GM18520 (cell line): Measurements from ENCODE around the gene ZACN.

Source experiments
- ATAC-seq: cut with Tn5 transposase; IDR thresholded peaks from one replicate; pipeline ENCODE4 v1.9.1; 2021; ENCODE audit not compliant: unreplicated experiment

The ZACN gene

DNA sequence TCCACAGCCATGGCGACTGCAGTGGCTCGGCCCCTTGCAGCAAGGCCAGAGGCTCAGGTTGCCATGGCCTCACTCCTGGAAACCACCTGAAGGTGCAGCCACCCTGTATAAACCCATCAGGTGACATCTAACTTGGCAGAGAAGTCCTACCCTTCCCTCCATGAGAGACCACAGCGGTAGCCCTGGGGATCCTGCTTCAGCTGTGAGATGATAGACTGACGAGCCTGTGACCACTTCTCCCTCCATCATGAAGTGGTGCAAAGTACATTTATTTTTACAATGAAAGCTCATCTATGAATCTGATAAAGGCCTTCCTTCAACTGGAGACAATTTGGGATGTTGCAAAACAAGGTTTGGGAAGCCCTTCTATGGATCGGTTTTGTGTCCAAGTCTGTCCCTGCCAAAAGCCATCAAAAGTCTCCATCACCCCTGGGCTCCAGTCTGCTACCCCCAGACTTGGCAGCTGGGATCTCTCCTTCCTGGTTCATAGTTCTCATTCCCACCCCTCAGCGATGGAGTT, 1.8 kb downstream of the ZACN start:
- ATAC-seq = no peak

DNA sequence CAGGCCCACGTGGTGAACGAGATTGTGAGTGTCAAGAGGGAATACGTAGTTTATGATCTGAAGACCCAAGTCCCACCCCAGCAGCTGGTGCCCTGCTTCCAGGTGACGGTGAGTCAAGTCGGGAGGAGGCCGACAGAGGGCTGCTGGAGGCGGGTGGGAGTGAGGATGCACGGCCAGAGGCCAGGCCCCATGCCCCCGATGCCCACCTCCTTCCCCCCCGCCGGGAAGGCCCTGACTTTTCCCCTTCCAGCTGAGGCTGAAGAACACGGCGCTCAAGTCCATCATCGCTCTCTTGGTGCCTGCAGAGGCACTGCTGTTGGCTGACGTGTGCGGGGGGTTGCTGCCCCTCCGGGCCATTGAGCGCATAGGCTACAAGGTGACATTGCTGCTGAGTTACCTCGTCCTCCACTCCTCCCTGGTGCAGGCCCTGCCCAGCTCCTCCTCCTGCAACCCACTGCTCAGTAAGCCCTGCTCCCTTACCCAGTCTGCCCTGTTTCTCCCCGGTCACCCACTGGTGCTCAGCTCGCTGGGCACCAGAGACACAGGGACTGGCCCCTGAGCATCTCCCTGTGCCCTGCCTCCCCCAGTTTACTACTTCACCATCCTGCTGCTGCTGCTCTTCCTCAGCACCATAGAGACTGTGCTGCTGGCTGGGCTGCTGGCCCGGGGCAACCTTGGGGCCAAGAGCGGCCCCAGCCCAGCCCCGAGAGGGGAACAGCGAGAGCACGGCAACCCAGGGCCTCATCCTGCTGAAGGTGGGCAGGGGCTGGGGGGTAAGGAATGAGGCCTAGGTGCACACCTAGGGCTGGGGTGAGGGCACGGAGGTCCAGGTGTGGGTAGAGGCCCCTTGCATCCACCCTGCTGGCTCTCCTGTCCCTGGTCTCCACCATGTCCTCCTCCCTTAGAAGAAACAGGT, 2.6 kb downstream of the ZACN start:
- no peak for ATAC-seq

DNA sequence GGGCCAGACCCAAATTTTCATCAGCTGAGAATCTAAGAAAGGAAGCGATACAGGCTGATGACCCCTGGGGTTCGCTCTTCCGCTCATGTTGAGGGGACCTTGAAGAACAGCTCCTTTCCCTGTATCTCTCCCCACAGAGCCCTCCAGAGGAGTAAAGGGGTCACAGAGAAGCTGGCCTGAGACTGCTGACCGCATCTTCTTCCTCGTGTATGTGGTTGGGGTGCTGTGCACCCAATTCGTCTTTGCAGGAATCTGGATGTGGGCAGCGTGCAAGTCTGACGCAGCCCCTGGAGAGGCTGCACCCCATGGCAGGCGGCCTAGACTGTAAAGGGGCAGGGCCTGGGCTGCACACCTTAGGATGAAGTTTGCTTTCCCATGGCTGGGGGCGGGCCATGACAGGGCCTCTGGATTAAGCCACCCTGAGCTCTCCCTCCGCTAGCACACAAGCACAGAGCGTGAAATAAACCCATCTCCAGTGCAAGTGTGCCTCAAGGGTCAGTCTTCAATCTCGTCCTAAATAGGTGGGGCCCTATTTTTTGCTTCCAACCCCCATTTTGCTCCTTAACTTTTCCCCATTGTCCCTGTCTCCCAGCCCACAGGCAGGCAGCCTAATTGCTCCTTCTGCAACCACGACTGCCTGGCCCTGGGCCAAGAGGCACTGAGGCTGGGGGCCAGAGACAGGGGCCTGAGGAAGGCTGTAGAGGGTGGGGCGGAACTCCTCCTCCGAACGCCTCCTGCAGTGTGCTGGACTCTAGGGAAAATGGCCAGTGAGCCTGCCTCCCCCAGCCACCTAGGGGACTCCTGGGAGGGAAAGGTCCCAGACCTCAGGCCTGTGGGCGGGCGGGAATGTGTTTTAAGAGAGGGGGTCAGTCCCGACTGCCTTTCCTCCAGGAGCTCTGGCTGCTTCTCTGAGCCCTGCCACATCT, 3.6 kb downstream of the ZACN start:
- no peak for ATAC-seq

DNA sequence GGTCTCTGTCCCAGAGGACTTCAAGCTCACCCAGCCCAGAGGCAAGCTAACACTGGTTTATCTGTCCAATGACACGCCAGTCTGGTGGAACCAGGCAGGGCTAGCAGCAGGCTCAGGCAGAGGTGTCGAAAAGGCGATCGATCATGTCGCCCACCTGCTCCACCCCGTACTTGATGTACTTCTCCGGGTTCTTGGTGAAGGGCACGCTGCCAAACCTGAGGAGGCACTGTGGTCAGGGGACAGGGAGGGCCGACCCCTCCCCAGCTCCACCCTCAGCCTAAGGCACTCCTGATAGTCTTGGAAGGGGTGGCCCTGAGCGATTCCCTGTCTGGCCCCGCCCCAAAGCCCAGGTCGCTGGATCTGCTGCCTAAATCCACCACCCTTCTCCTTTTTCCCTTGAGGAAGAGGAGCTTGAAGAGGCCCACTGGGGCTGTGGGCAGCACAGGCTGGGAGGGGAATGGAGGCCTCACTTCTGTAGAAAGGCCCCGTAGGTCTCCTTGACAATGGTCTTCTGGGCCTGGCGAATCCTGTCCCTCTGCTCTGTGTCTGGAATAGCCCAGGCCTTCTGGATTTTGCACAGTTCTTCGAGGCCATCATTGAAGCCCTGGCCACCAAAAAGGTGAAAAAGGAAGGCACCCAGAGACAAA, 4.7 kb downstream of the ZACN start:
- ATAC-seq = no peak

DNA sequence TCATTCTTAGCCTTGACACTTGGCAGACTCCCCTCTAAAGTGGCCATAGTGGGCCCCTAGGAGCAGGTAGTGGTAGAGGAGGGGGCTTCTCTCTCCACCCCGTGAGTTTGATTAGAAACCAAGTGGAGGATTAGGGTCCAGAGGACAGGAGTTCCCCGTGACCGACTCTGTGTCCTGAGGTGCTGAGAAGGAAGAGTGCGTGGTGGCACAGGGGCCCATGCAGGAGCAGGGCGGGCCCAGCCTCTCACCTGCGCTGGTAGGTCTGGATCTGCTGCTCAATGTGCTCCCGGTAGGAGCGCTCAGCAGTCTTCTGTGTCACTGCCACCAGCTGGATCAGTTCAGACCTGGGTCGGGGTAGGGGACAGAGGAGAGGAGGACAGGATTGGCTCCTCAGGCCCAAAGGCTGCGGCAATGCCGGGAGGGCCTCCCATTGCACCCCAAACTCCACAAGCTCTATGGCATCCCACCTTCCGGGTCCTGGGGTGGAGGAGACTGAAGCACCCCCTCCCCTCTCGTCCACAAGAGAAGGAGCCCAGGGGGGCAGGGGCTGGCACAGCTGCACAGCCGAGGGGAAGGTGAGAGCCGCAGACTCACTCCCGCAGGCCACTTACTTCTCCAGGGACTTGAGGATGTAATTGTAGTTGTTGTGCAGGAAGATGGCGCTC, 6.2 kb downstream of the ZACN start:
- no peak for ATAC-seq

DNA sequence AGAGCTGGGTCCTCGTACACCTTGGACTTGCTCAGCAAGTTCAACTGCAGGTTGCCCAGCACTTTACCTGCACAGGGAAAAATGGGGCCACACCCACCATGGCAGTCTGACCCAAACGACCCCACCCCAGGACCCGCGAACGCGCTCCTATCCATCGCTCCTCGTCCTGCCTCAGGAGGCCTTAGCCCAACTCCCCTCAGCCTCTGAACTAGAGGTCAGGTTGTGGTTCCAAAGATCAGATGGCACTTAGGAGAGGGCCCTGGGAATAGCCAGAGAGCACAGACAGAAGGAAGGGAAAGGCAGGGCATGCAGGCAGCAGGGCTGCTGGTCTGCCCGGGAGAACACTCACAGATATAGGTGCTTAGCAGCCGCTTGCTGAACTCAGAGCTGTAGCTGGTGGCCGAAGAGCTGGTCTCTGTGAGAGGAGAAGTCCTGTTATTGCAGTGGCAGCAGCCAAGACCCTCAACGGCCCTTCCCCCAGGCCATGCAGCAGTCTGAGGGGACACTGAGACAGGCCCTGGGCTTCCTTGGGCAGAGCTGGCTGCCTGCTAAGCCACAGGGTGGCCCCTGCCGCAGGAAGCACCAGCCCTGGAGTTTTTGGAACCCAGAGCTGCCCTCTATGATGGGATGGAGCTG, 6.9 kb downstream of the ZACN start:
- ATAC-seq = no peak

DNA sequence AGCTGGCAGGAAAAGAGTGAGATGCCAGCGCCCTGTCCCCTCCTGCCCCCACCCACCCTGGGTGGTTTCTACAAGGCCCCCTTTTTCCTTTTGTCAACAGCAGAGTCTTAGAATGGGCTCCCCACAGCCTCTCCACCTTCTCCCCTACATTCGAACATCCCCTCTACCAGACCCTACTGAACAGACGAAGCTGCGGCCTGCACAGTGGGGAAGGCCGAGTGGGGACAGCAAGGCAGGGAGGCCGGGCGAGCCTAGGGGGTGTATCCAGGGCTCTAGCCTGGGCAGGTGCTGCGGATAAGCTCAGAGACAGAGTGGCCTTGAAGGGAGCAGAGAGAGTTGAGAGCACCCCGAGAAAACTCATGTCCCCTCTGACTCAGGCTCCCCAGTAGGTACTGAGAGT, 7.4 kb downstream of the ZACN start:
- ATAC-seq = no peak

DNA sequence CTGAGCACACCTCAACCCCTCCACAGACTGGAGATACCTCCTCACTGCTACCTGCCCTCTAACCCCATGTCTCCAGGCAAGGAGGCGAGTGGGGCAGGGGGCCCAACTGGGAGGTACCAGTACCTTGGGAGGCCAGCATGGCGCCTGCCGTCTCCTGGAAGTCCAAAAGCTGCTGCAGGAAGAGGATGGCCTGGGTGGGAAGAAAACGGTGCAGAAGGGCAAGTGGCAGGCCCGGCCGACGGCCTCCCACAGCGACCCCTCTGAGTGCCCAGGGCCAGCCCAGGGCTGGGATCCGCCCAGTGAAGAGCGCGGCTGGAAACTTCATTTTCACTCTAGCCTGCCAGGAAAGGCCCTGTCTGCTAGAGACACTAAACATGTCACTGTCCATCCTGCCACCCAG, 8.5 kb downstream of the ZACN start:
- no peak for ATAC-seq

DNA sequence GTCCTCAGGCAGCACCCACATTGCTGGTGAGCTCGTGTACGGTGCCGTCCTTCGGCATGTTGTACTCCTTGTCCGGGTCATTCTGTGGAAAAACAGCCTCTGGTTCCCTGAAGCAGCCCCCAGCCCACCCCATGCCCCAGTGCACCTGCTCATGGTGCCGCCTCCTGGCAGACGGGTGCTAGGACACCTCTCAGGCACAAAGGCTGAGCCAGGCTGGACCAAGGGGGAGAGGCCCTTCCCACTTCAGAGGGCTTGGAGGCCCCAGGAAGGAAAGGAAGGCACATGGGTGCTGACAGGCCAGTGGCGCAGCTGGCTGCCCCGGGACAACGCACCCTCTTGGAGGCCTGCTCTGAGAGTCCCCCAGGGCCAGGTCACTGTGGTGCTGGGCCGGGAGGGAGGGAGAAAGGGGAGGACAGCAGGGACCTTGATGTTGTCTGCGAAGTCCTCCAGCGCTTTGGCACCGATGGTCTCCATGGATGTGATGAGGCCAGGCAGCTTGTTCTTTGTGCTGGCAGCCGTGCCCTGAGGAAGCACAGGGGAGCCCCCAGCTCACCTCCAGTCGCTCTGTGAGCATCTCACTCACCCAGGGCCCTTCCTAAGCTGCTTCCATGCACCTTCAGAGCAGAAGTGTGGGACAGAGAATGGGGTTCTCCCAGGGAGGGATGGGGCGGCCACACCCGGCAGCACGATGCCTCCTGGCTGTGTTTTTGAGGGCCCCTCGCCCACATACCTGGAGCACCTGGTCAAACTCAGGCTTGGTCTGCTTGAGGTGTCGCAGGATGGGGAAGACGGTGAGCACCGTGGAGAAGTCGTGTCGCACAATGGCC, 9.3 kb downstream of the ZACN start:
- ATAC-seq = no peak

DNA sequence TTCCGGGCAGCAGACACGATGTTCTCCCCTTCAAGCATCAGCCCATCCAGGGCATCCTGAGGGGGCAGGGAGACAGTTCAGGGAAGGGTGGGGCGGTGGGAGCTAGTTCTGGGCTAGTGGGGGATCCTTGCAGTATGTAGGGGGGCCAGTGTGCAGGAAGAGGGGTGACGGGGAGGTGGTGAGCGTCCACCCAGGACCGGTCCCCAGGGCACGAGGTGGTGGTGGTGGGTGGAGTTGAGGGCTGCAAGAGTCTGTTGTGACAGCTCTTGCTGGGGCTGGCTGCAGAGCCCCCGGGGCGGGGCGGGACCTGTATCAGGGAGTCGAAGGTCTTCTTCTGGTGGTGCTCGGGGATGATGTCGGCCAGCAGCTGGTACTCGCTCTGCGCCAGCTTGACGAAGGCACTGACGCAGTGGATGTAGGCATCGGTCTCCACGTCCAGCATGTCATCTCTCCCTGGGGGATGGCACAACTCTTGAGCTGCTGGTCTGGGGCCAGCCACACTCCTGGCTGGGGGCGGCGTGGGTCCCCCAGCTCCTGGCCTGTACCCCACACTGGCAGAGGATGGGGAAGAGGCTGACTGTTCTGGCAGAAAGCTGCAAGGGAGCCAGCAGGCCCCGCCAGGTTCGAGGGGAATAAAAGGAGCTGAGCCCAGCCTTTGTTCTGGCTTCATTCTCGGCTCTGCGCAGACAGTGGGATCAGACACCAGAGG, 10.0 kb downstream of the ZACN start:
- ATAC-seq = no peak

DNA sequence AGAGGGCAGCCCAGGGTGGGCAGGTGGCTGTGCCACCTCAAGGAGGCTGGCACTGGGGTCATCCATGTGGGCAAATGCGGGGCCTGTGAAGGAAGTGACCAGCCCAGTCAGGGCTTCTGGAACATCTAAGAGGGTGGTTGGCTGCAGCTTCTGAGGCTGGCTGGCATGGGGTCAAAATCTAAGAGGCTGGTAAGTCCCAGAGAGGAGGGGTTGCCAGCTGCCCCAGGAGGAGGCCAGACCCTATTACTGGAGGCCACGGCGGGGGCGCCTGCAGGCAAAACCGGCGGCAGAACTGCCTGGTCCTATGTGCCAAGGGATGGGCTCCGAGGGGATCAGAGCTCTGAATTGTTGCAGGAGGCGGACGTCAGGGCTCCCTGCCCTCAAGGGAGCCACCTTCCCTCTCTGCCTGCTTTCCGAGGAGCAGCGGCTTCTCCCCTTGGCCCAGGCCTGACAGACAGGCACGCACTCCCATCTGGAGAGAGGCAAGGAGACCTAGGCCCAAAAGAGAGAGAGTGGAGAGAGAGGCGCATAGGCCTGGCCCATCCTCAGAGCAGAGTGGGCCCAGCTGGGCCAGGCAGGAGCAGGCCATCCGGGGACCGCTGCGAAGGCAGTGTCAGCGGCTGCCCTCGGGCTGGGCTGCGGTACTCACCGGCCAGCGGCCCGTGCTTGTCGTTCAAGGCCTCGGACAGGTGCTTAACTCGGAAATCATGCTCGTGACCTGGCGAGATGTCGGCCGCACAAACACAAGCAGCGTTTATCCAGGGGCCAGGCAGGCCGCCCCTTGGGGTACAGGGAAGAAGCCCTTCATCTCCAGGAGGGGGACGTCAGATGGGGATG, 10.9 kb downstream of the ZACN start:
- ATAC-seq = no peak

DNA sequence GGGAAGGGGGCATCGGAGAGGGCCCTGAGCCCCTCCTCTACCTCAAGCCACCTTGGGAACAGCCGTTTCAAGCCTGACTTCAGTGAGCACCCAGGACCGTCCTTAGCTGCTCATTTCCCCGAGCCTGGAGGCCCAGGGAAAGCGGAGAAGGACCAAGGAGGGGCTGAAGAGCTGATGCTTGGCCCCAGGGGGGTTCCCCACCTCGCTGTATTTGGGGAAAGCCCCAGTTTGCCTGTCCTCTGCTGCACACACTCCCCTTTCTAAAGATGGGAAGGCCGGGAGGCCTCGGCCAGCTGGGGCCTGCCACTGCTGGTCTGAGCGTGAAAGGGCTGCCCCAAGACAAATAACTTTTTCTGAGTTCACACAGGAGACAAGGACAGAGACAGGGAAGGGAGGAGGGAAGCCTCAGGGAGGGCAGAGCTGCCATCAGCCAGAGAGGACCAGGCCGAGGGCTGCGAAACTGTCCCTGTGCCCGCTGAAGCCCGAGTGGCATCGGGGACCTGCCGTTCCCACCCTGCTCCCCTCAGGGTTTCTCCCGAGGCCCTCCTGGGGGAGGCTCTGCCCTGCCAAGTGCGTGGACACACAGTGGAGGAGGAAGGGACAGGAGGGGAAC, 11.6 kb downstream of the ZACN start:
- ATAC-seq = no peak

DNA sequence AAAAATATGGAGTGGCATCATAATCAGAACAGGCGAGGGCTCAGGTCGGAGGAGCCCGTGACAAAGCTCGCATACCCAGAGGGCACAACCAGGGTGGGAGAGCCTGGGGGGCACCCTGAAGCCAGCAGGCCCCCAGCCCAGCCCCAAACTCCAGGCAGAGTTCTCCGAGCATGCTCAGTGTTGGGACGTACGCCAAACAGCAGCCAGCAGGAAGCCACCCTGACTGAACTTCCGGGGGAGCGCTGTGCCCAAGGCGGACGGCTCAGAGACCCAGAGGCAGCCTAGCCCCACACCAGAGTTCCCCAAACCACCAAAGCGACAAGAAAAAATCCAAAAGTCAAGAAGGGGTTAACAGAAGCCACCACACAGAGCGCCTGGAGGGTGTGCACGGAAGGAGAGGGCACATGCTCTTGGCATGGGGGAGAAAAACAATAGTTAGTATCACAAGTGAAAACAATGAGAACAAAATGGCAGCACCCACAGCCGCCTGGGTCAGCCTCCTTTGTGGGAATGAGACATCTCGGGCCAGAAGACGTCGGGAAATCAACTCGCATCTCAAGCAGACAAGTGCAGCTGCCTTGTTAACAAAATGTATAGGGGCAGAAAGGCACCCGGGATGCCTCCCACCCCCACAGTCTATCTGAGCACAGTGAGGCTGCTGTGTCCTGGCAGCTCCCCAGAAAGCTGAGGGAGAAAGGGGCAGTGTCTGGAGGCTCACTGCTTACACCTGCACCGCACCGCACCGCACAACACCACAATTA, 12.7 kb downstream of the ZACN start:
- no peak for ATAC-seq

DNA sequence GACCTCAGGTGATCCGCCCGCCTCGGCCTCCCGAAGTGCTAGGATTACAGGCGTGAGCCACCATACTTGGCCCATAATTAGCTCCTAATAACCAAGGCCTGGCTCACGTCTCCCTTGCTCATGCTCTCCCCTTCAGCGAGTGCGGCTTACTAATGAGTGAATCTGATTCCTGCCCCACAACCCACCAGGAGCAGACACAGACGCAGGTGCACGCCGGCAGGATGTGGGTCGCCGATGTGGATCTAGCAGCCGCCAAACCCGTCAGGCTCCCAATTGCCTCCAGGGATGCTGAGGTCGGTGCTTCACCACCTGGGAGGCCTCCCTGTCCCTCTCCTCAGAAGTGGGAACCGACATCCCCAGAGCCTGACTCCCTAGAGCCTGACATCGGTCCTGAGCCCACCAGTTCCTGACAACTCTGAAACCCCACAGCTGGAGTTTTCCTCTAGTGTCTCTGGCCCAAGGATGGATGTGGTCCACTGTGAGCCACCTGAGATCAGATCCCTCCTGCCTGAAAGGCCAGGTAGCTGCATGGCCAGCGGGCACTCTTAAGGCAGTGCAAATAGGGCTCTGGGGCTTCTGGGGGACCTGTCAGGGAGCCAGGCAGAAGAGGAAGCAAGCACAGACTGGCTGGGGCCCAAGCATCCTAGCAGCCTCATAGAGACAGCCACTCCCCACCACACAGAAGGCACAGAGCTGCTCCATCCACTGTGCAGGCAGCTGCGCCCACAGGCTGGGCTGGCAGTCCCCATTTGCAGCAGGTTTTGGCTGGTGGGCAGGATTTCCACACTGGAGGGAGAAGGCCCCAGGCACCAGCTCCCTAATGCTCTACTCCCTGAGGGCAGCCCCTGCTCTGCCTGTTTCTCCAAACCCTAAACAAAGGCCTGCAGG, 13.8 kb downstream of the ZACN start:
- ATAC-seq = no peak

DNA sequence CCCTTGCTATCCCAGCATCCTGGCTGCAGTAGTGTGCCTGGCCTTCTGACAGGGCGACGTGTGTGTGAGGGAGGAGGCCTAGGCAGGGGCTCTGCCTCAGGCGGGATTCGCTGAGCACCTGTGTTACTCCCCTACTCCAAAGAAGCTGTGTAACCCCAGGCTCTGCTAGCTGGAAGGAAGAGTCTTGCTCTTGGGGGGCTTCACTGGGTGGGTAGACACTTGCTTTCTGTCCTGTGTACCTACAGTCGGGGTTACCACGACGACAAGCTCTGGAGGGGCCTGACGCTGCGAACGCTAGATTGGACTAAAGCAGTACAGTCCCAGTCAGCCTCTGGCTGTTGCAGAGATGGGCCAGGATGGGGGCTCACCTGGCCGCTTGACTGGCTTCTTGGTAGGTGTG, 15.1 kb downstream of the ZACN start:
- ATAC-seq = no peak

DNA sequence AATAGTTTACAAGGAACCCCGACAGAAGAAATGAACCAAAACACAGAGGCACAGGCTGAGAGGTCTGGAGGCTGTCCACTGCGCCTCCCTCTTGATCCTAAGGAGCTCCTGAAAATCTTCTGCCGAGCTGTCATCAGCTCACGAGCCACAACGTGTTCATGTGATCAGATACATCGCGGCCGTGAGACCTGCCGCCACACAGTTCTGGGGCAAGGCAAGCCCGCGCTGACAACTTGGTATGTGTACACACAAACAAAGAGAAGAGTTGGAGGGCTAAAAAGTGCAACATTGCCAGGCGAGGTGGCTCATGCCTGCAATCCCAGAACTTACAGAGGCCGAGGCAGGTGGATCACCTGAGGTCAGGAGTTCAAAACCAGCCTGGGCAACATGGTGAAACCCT, 17.0 kb downstream of the ZACN start:
- ATAC-seq = no peak
